GM12872 (cell line): ENCODE data around the gene MAP4K5.

Source experiments
- CTCF ChIP-seq: IDR thresholded peaks from 3 replicates; pipeline ENCODE4 v1.5.1; 2011; ENCODE audit warnings: low read depth, mild to moderate bottlenecking, low read length, moderate library complexity; ENCODE audit not compliant: insufficient read depth

Gene MAP4K5

GRCh38 chr14:50471838-50472465, 60.4 kb downstream of the MAP4K5 start:
- TF ChIP-seq CTCF = no peak

- TF ChIP-seq CTCF = no peak
Measured at GRCh38 chr14:50469982-50470381, 62.4 kb downstream of the MAP4K5 start.

GRCh38 chr14:50462111-50462510, 70.3 kb downstream of the MAP4K5 start:
- no peak for TF ChIP-seq CTCF

- TF ChIP-seq CTCF = no peak
Measured at GRCh38 chr14:50453869-50454268, 78.5 kb downstream of the MAP4K5 start.

- no peak for TF ChIP-seq CTCF
Measured at GRCh38 chr14:50452979-50453705, 79.2 kb downstream of the MAP4K5 start.

GRCh38 chr14:50452296-50452695, 80.1 kb downstream of the MAP4K5 start:
- no peak for TF ChIP-seq CTCF

- TF ChIP-seq CTCF = no peak
Measured at GRCh38 chr14:50451854-50452253, 80.5 kb downstream of the MAP4K5 start.
